Hematopoietic multipotent progenitor cell treated with erythropoietin and hydrocortisone succinate and interleukin-3 and kit ligand, for 15 days (in vitro differentiated cells): ENCODE results near the gene KATNAL2.
A peak's percentile ranks its signal among the peaks of the same experiment; 100 is the strongest.

Source experiments
- DNase-seq: peaks from one replicate; pipeline ENCODE4 v3.0.0-alpha.2; 2015; ENCODE audit warnings: low spot score

Gene KATNAL2

DNA sequence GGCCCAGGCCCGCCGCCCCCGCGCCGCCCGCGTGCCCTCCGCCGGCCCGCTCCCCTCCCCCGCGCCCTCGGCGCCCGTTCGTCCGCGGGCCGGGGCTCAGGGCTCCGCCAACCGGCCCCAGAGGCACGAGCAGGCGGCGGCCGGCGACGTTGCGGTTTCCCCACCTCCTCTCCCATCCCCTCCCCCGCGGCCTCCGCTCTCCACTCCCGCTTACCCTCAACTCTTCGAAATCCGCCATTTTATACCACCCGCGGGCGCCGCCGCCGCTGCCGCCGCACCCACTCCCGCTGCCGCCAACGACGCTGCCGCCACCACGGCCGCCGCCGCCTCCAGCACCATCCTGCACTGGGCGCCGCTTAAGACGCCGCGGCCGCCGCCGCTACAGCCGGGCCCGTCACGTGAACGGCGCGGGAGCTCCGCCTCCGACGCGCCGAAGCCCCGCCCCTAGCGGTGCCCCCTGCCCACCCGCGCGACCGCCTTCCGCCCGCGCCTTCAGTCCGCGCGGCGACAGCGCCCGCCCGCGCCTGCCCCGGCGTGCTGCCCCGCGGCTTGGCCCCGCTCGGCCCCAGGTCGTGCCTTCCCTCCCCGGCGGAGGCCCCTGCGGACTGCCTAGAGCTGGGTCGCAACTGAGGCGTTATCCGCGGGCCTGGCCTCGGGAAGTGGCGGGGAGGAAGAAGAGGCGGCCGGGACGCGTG, at the start of gene KATNAL2, which contains the start of gene PIAS2:
TSS of gene KATNAL2 (plus strand) at position 495 of the 695 bp plus-strand sequence. CDS start 29,271 bp downstream, outside the sequence.
TSS of gene PIAS2 (minus strand) at position 400 of the 695 bp plus-strand sequence. CDS start at position 238, 162 bp downstream.
- peak; percentile 67 for DNase-seq

- no peak for DNase-seq
Observed at GRCh38 chr18:46868169-46868921, 49.1 kb upstream of the KATNAL2 start.

DNA sequence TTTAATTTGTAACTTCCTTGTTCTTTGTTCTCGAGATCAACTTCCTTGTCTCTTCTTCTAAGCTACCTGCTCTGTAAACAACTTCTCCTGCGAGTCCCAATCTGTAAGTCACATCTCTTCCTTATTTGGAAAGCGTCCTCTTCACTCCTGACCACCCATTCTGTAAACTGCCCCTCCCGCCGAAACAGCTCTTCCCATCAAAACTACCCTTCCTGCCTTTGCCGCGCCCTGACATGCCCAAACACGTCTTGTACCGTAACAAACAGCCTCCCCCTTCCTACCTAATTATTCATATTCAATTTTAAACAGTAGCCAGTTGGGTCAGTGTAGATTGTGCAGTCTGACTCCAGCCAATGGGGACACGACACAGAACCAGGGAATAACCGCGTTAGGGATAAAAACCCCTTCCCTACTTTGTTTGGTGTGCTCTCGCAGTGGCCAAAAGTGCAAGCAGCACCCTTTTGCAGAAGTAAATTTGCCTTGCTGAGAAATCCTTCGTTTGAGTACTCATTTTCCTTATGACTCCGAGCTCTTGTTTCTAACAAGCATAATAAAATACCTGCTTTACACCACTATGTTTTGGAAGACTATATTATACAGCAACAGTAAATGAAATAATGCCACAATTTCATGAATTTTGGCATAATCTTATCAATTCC, 39.9 kb upstream of the KATNAL2 start:
- DNase-seq, result no peak

DNA sequence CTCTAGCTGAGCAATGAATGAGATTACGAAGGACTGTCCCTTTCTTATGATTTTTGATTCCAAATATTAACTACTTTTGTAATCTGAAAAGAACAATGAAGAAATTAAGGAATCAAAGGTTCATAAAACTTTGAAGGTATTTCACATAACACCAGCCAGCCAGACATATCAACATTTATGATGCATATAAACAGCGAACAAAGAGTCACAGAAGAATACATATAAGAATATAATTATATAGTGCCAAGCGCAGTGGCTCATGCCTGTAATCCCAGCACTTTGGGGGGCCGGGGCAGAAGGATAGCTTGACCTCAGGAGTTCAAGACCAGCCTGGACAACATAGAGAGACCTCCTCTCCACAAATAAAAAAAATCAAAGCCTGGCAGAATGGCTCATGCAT, 34.2 kb upstream of the KATNAL2 start:
- no peak for DNase-seq

GRCh38 chr18:46886893-46887292, 30.5 kb upstream of the KATNAL2 start:
- no peak for DNase-seq

DNA sequence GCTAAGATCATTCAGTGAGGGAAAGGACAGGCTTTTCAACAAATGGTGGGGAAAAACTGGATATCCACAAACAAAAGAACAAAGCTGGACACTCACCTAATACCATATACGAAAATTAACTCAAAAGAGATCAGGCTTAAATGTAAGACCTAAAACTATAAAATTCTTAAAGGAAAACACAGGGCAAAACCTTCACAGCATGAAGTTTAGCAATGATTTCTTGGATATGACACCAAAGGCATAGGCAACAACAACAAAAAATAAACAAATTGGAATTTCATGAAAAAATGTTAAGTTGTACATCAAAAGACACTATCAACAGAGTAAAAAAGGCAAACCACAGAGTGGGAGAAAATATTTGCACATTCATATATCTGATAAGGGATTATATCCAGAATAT, 28.4 kb upstream of the KATNAL2 start:
- no peak for DNase-seq

GRCh38 chr18:46891742-46892214, 25.6 kb upstream of the KATNAL2 start:
- no peak for DNase-seq

DNA sequence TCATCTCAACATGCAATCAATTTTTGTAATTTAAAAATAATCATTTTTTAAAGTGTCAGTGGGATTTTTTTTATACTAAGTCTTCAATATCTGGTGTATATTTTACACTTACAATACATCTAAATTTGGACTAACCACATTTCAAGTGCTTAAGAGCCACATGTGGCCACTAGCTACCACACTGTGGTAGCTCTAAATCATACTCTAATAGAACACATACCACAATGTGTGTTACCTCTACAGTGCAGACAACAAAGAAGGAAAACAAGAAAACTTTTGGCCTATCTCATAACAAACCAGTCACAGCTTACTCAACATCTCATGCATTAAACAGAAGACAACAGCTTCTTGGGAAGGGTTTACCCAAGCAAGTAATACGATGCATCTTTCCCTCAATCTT, 24.6 kb upstream of the KATNAL2 start:
- no peak for DNase-seq

- no peak for DNase-seq
Observed at GRCh38 chr18:46893360-46893759, 24.0 kb upstream of the KATNAL2 start.

GRCh38 chr18:46894124-46894523, 23.3 kb upstream of the KATNAL2 start:
- no peak for DNase-seq

DNA sequence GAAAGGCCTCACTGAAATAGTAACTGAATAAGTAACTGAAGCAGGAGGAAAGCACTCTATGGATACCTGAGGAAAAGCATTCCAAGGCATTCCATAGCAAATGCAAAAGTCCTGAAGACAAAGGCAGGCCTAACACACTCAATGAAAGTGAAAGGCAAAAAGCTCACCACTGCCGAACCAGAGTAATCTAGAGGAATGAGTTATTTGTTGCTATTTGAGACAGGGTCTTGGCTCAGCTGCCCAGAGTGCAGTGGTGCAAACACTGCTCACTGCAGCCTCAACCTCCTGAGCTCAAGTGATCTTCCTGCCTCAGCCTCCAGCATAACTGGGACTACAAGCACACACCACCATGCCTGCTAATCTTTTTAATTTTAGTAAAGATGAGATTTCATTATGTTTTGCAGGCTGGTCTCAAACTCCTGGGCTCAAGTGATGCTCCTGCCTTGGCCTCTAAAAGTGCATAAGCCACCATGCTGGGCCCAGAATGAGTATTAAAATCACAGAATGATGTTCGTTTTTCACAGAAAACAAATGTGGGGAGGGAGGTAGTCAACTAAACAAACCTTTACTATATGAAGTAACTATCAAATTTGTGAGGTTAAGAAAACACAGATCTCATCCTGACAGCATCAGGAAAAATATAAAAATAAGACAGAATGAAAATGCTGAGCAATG, 18.0 kb upstream of the KATNAL2 start:
- no peak for DNase-seq

- no peak for DNase-seq
Observed at GRCh38 chr18:46903406-46903805, 14.0 kb upstream of the KATNAL2 start.

- DNase-seq, result no peak
Observed at GRCh38 chr18:46909497-46909896, 7.9 kb upstream of the KATNAL2 start.

DNA sequence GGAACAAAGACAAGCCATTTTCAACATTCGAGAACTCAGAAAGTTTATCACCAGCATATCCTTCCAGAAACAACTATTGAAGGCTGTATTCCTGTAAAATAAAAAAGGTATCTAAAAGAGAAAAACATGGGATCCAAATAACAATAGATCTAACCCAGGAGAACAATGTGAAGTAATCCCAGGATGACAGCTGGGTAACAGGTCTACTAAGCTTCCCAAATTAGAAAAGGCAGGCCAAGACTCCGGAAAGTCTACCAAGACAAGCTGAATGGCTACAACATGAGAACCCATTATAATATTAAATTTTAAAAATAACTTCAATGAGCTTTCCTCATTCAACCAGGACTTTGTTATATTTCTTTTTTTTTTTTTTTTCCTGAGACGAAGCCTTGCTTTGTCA, 6.5 kb upstream of the KATNAL2 start:
- no peak for DNase-seq

DNA sequence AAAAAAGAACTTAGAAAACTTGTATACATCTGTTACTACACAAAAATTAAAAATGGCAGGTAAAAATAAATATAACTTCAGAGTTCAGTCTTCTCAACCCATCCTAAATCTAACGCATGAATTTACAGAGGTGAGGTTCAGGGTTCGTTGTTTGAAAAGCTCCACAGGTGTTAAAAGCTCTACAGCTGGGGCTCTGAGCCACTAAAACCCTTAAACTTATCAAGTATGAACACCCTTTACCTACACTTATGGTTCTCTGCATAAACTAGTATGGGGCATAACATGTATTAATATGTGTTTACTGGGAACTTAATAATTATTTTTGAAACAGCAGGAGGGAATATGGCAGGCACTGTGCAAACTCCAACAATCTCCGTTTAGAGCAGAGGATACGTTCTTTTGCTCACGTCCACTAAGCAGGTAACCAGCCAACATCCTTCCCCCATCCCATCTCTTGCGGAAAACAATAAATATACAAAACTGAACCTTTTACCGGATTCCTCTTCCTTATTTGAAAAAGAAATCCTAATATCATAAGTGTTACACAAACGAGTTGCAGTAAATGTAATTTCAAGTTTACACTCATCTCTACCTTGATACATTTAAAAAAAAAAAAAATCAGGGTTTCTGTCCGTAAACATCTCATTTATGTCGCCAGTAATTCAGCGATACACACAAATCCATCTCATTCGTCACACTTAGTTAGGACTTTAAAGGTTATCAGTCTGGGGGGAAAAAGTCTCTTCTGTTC, 1.4 kb upstream of the KATNAL2 start:
- DNase-seq, result no peak

DNA sequence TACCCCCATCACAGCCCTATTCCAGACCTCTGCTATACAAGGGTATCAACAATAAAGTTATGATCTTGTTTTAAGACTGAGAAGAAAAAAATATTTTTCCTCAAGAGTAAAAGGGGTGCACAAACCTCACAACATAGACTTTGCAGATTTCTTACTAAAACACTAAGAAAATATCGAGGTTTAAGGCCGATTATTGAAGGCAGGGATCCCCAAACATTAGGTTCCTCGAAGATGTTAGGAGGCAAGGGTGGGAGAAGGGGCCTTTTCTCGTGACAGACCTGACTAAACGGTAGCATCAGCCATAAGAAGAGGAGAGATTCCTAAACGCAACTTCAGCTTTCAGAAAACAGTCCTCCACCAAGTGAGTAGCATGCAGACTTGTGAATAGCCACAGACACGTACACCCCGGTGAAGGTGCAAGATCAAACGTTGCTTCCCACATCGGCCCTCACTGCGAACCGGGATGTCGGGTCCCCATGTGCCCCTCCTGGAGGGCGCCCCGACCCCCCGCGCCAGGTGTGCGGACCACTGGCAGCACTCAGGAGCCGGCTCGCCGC, 773 bp upstream of the KATNAL2 start:
- peak; percentile 14 for DNase-seq

DNA sequence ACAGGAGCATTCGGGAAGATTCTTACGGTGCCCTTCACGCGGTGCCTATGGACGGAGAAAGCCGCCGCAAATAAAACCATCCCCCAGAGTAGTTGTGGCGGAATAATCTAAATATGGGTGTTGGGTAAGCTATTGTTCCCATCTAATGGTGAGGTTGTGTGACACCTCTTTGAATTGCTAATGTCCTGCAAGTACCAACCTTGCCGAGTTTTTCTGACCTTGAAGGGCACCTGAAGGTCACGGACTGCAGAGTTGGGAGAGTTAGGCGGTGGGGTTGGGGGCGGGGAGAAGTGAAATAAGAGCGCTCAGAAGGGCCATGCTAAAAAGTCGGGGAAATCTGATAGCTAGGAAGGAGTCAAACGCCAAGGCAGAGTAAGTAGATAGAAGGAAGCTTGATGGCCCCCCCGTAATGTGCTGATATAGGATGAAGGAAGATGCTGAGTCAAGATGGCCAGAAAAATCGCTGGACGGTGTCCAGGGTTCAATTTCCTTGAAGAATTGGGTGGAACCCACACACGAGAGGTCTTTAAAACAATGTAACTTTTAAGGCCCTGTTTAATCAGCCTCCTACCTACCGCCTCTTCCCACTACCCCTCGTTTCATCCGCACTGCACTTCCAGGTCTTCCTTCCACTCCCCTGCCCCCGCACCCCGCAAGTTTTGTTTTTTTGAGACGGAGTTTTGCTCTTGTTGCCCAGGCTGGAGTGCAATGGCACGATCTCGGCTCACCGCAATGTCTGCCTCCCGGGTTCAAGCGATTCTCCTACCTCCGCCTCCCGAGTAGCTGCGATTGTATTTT, 600 bp downstream of the KATNAL2 start:
- peak; percentile 15 for DNase-seq

- DNase-seq, result no peak
Observed at GRCh38 chr18:46920067-46920466, 2.7 kb downstream of the KATNAL2 start.

GRCh38 chr18:46920653-46921052, 3.3 kb downstream of the KATNAL2 start:
- DNase-seq, result no peak

GRCh38 chr18:46939337-46939963, 22.0 kb downstream of the KATNAL2 start:
- no peak for DNase-seq
